HEK293 (cell line): ENCODE data around the gene FGF9.

Source experiments
- CTCF ChIA-PET: fragments of 350-600 bp; formaldehyde crosslinking; extraction: SDS; loops from one replicate; lab custom pipeline; 2021; ENCODE audit warnings: antibody characterized with exemption; lab: Yijun Ruan, JAX
- POLR2A ChIA-PET: fragments of 300-600 bp; formaldehyde crosslinking; extraction: SDS; loops from one replicate; lab custom pipeline; 2020; ENCODE audit warnings: antibody characterized with exemption, inconsistent platforms; lab: Yijun Ruan, JAX
- H3K27ac ChIP-seq: fragments of 200-500 bp; sonication (Bioruptor generic); 2 replicates; pipeline ENCODE4 v1.5.1; 2014; ENCODE audit warnings: low read depth, low read length, control low read depth, inconsistent platforms; ENCODE audit errors: extremely low read depth
- H3K36me3 ChIP-seq, 2 experiments: fragments of 200-500 bp in 1 of 2; sonication (Bioruptor generic) in 1 of 2; 1 replicate in 1 of 2; 2 replicates in 1 of 2; pipeline ENCODE4 v1.5.1; 2014 to 2017; ENCODE audit warnings: inconsistent platforms in 2 of 2, low read length in 2 of 2; ENCODE audit not compliant: control insufficient read depth in 2 of 2, insufficient read depth in 1 of 2
- H3K4me1 ChIP-seq: fragments of 200-500 bp; sonication (Bioruptor generic); 2 replicates; pipeline ENCODE4 v1.5.1; 2014; ENCODE audit warnings: mild to moderate bottlenecking, low read length, inconsistent platforms; ENCODE audit not compliant: control insufficient read depth, insufficient read depth
- H3K4me3 ChIP-seq: 2 replicates; pipeline ENCODE4 v1.5.1; 2011; ENCODE audit warnings: low read depth, mild to moderate bottlenecking, control low read depth, low read length, moderate library complexity
- H3K9me3 ChIP-seq: fragments of 200-500 bp; sonication (Bioruptor generic); 2 replicates; pipeline ENCODE4 v1.5.1; 2014; ENCODE audit warnings: low read depth, low read length, inconsistent platforms; ENCODE audit not compliant: control insufficient read depth, insufficient read depth
- BCL11B ChIP-seq: fragments of 450-650 bp; formaldehyde crosslinking; IDR thresholded peaks from 2 replicates; pipeline ENCODE4 v1.5.1; 2016; ENCODE audit warnings: low read depth, missing biosample characterization, missing genetic modification characterization
- GLIS1 ChIP-seq: fragments of 450-650 bp; formaldehyde crosslinking; IDR thresholded peaks from 2 replicates; pipeline ENCODE4 v1.5.1; 2016; ENCODE audit warnings: missing biosample characterization, missing genetic modification characterization
- HIC1 ChIP-seq: fragments of 450-650 bp; formaldehyde crosslinking; IDR thresholded peaks from 2 replicates; pipeline ENCODE4 v1.5.1; 2016; ENCODE audit warnings: missing biosample characterization, missing genetic modification characterization
- HOXD13 ChIP-seq: sonication (generic); formaldehyde crosslinking; IDR thresholded peaks from 2 replicates; pipeline ENCODE4 v1.8.0; 2022; ENCODE audit warnings: missing genetic modification reagents, borderline replicate concordance
- KLF10 ChIP-seq: fragments of 450-650 bp; IDR thresholded peaks from 2 replicates; pipeline ENCODE4 v1.5.1; 2018; ENCODE audit warnings: missing biosample characterization, mild to moderate bottlenecking, missing genetic modification characterization
- MZF1 ChIP-seq: fragments of 450-650 bp; formaldehyde crosslinking; IDR thresholded peaks from 2 replicates; pipeline ENCODE4 v1.5.1; 2017; ENCODE audit warnings: missing biosample characterization, missing genetic modification characterization, borderline replicate concordance
- OVOL3 ChIP-seq: fragments of 450-650 bp; formaldehyde crosslinking; IDR thresholded peaks from 2 replicates; pipeline ENCODE4 v1.5.1; 2016; ENCODE audit warnings: missing biosample characterization, missing genetic modification characterization
- PATZ1 ChIP-seq: fragments of 450-650 bp; formaldehyde crosslinking; IDR thresholded peaks from 2 replicates; pipeline ENCODE4 v1.5.1; 2016; ENCODE audit warnings: missing biosample characterization, missing genetic modification characterization
- PRDM10 ChIP-seq: fragments of 450-650 bp; formaldehyde crosslinking; IDR thresholded peaks from 2 replicates; pipeline ENCODE4 v1.5.1; 2016; ENCODE audit warnings: missing biosample characterization, missing genetic modification characterization
- ZBTB10 ChIP-seq: fragments of 450-650 bp; formaldehyde crosslinking; IDR thresholded peaks from 2 replicates; pipeline ENCODE4 v1.5.1; 2016; ENCODE audit warnings: missing biosample characterization, missing genetic modification characterization
- ZBTB17 ChIP-seq: fragments of 450-650 bp; formaldehyde crosslinking; IDR thresholded peaks from 2 replicates; pipeline ENCODE4 v1.5.1; 2016; ENCODE audit warnings: missing biosample characterization, missing genetic modification characterization
- ZBTB20 ChIP-seq: fragments of 450-650 bp; formaldehyde crosslinking; IDR thresholded peaks from 2 replicates; pipeline ENCODE4 v1.5.1; 2016; ENCODE audit warnings: missing biosample characterization, missing genetic modification characterization
- ZBTB44 ChIP-seq: fragments of 450-650 bp; IDR thresholded peaks from 2 replicates; pipeline ENCODE4 v1.5.1; 2018; ENCODE audit warnings: missing biosample characterization, mild to moderate bottlenecking, missing genetic modification characterization
- ZIC2 ChIP-seq: fragments of 450-650 bp; formaldehyde crosslinking; IDR thresholded peaks from 2 replicates; pipeline ENCODE4 v1.5.1; 2016; ENCODE audit warnings: missing biosample characterization, missing genetic modification characterization
- ZNF138 ChIP-seq: fragments of 450-650 bp; formaldehyde crosslinking; IDR thresholded peaks from 2 replicates; pipeline ENCODE4 v1.5.1; 2016; ENCODE audit warnings: missing biosample characterization, missing genetic modification characterization, borderline replicate concordance
- ZNF202 ChIP-seq: fragments of 450-650 bp; formaldehyde crosslinking; IDR thresholded peaks from 2 replicates; pipeline ENCODE4 v1.5.1; 2016; ENCODE audit warnings: missing biosample characterization, missing genetic modification characterization, borderline replicate concordance
- ZNF366 ChIP-seq: fragments of 450-650 bp; formaldehyde crosslinking; conservative IDR thresholded peaks from 2 replicates; pipeline ENCODE4 v1.5.1; 2016; ENCODE audit warnings: missing biosample characterization, missing genetic modification characterization
- ZNF514 ChIP-seq: fragments of 450-650 bp; formaldehyde crosslinking; IDR thresholded peaks from 2 replicates; pipeline ENCODE4 v1.5.1; 2016; ENCODE audit warnings: missing biosample characterization, missing genetic modification characterization
- ZNF530 ChIP-seq: fragments of 450-650 bp; formaldehyde crosslinking; IDR thresholded peaks from 2 replicates; pipeline ENCODE4 v1.5.1; 2016; ENCODE audit warnings: low read depth, missing biosample characterization, missing genetic modification characterization
- ZNF571 ChIP-seq: fragments of 450-650 bp; formaldehyde crosslinking; IDR thresholded peaks from 2 replicates; pipeline ENCODE4 v1.5.0; 2017; ENCODE audit warnings: missing biosample characterization, missing genetic modification characterization
- ZNF596 ChIP-seq: fragments of 450-650 bp; IDR thresholded peaks from 2 replicates; pipeline ENCODE4 v1.5.0; 2018; ENCODE audit warnings: missing biosample characterization, mild to moderate bottlenecking, missing genetic modification characterization, moderate library complexity

FGF9 gene

GRCh38 chr13:21668732-21669275, 2.1 kb upstream of the FGF9 start (continued):
- TF ChIP-seq OVOL3 (tag by site-specific recombination) (no peak), ZBTB44 (tag by site-specific recombination) (0 out of 2 replicates have a peak, but pooled peaks have one; percentile 50), PRDM10 (tag by site-specific recombination) (peak; percentile 90), BCL11B (tag by site-specific recombination) (no peak)

GRCh38 chr13:21670006-21670882, 629 bp upstream of the FGF9 start:
- Histone ChIP-seq H3K9me3 (no peaks in the 10 kb centered on the region), H3K4me3 (peak overlapping the region; percentile 49), H3K4me1 (no peaks in the 10 kb centered on the region), H3K36me3 (no peaks in the 10 kb centered on the region), H3K27ac (peak overlapping the region; percentile 95)
- CTCF ChIA-PET, result interaction anchor here (0.5 to 1.1 kb wide), 5 partner anchors 12 to 1412 kb away, joined by 3 to 4 read pairs (median 3); no protein-coding TSS in a partner anchor
- POLR2A ChIA-PET, result interaction anchor here (1.1 to 1.2 kb wide), 2 partner anchors 12 to 33 kb away, joined by 4 to 5 read pairs; no protein-coding TSS in a partner anchor
- 0 out of 2 replicates have a peak, but pooled peaks have one; percentile 4 for TF ChIP-seq GLIS1
- TF ChIP-seq ZNF202 (tag by site-specific recombination), result no peak
- no peak for TF ChIP-seq MZF1
- TF ChIP-seq ZNF138 (tag by site-specific recombination), result no peak
- TF ChIP-seq HOXD13 (CRISPR knock-in tag), result no peak
- TF ChIP-seq ZNF596 (tag by site-specific recombination), result no peak
- peak; percentile 28; the same call in 1 of the 2 replicates for TF ChIP-seq HIC1 (tag by site-specific recombination)
- TF ChIP-seq ZBTB10, result peak; percentile 39; the same call in 1 of the 2 replicates
- TF ChIP-seq ZBTB20 (tag by site-specific recombination), result peak; percentile 8; the same call in 1 of the 2 replicates
- TF ChIP-seq ZNF530 (tag by site-specific recombination), result no peak
- 0 out of 2 replicates have a peak, but pooled peaks have one; percentile 4 for TF ChIP-seq ZBTB17
- no peak for TF ChIP-seq ZNF514 (tag by site-specific recombination)
- peak; percentile 58 for TF ChIP-seq ZNF366
- TF ChIP-seq PATZ1 (tag by site-specific recombination), result peak; percentile 64
- peak; percentile 68; the same call in 1 of the 2 replicates for TF ChIP-seq ZIC2 (tag by site-specific recombination)
- TF ChIP-seq KLF10 (tag by site-specific recombination), result 0 out of 2 replicates have a peak, but pooled peaks have one; percentile 13
- TF ChIP-seq ZNF571 (tag by site-specific recombination), result no peak
